K562 (cell line): ENCODE measurements around the gene MTARC2. TPM values are rescaled to one million over a fixed set of nuclear protein-coding genes. Genes with fewer than 3 reads are reported as not detected.

Experiments
- ATF3 ChIP-seq, 2 experiments: fragments of 450-650 bp in 1 of 2; sonication (generic) in 1 of 2; formaldehyde crosslinking in 1 of 2; IDR thresholded peaks in 1 of 2; conservative IDR thresholded peaks in 1 of 2; 2 replicates each; pipeline versions ENCODE4 v1.6.1 to v1.8.1; 2016 to 2023; ENCODE audit warnings: mild to moderate bottlenecking in 2 of 2, moderate library complexity in 2 of 2, inconsistent platforms in 1 of 2, missing genetic modification reagents in 1 of 2
- DEAF1 ChIP-seq: fragments of 450-650 bp; formaldehyde crosslinking; IDR thresholded peaks from 2 replicates; pipeline ENCODE4 v1.4.0; 2020; ENCODE audit warnings: mild to moderate bottlenecking, moderate library complexity
- E2F5 ChIP-seq: sonication (generic); formaldehyde crosslinking; IDR thresholded peaks from 2 replicates; pipeline ENCODE4 v1.8.0; 2022; ENCODE audit warnings: mild to moderate bottlenecking, missing genetic modification reagents
- GTF2F1 ChIP-seq: IDR thresholded peaks from 2 replicates; pipeline ENCODE4 v1.6.1; 2011; ENCODE audit warnings: low read depth, low read length, improper control_type of control experiment
- HEY1 ChIP-seq: fragments of 250-450 bp; sonication (Bioruptor Pico); IDR thresholded peaks from 2 replicates; pipeline ENCODE4 v1.5.0; 2020; ENCODE audit warnings: mild to moderate bottlenecking, moderate library complexity, borderline replicate concordance
- PRPF4 ChIP-seq: fragments of 200-400 bp; formaldehyde crosslinking; IDR thresholded peaks from one replicate; pipeline ENCODE4 v1.6.1; 2017; ENCODE audit warnings: low read length, low read depth, mild to moderate bottlenecking; ENCODE audit not compliant: insufficient read depth, poor library complexity, severe bottlenecking
- ZFP30 ChIP-seq: fragments of 250-450 bp; sonication (Bioruptor Pico); IDR thresholded peaks from 2 replicates; pipeline ENCODE4 v1.8.0; 2022; ENCODE audit warnings: moderate library complexity, mild to moderate bottlenecking, inconsistent platforms, borderline replicate concordance
- ZNF280A ChIP-seq: fragments of 450-650 bp; IDR thresholded peaks from 2 replicates; pipeline ENCODE4 v1.6.1; 2018; ENCODE audit warnings: mild to moderate bottlenecking, low read depth; ENCODE audit not compliant: partially characterized antibody
- ZNF318 ChIP-seq, 2 experiments: fragments of 450-650 bp; IDR thresholded peaks; 2 replicates each; pipeline ENCODE4 v1.6.1; 2016; ENCODE audit warnings: mild to moderate bottlenecking in 2 of 2, borderline replicate concordance in 1 of 2, low read depth in 1 of 2, moderate library complexity in 1 of 2
- polyA plus RNA-seq, 8 experiments: library from polyadenylated mRNA; depleted of rRNA in 4 of 8; stranded (reverse) in 5 of 8; unstranded in 3 of 8; fragments of >200 nt; fragmentation: Nextera tagmentation in 2 of 8; fragmentation: Illumina TruSeq in 1 of 8; extraction: Ambion mirVana in 2 of 8; extraction: Trizol in 1 of 8; gene quantifications; 2 replicates each; pipeline versions ENCODE4 v1.2.1 to v1.2.3, GENCODE V29; 2011 to 2014; ENCODE audit warnings: inconsistent platforms in 1 of 8, missing spikeins in 1 of 8
- total RNA-seq, 7 experiments: library from RNA; depleted of rRNA in 6 of 7; stranded (reverse); fragments of >200 nt in 6 of 7; fragmentation: Illumina TruSeq in 2 of 7; extraction: Trizol in 2 of 7; gene quantifications; 2 replicates each; pipeline versions ENCODE4 v1.2.1 to v1.2.3, GENCODE V29; 2011 to 2021; ENCODE audit warnings: low replicate concordance in 1 of 7

Gene MTARC2
- total and polyA plus RNA-seq, 9 of the 15 experiments (the other 6 are each of a cell fraction or from before 2014, with no cell fraction given): 0.03 to 0.35 TPM; not detected in 7

GRCh38 chr1:220776720-220777326, 28.7 kb downstream of the MTARC2 start (continued):
- TF ChIP-seq ZNF318 (IDR thresholded peaks at IDR 0.05; ENCODE audit: borderline replicate concordance in 1 of 2, low read depth in 1 of 2) (no peak), ATF3 (IDR thresholded peaks at IDR 0.05) (no peak), ATF3 (CRISPR knock-in tag; conservative IDR thresholded peaks at IDR 0.05) (no peak), ZNF280A (no peak), ZFP30 (CRISPR knock-in tag) (no peak), E2F5 (CRISPR knock-in tag) (no peak), GTF2F1 (no peak), DEAF1 (CRISPR knock-in tag) (peak; percentile 85), PRPF4 (no peak), HEY1 (CRISPR knock-in tag) (no peak)
